Amniotic epithelial cell (primary cell): ENCODE measurements around the gene WBP1.
"Not testable (repeated sequence)": the region's sequence is repeated elsewhere in the genome, so short reads cannot be mapped to it uniquely, and the experiment has no call there.

Experiments used
- DNase-seq: peaks from one replicate; pipeline ENCODE4 v3.0.0-alpha.2; 2010; ENCODE audit warnings: low read depth

Gene WBP1

DNA sequence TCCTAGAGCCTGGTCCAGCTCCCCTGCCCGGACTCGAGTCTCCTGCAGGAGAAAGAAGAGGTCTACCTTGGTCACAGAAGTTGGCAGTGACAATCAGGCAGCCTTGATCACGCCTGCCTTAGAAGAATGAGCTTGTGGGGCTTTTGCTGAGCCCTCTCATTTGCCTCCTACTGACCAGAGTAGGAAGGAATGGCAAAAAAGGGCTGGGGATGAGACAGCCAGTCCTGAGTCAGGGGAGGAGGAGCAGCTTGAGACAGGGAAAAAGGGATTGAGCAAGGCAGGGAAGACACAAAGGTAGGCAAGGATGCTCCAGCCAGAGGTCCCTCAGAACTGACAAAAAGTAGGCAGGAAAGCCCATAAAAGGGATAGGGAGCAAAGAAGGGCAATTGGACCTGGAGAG, 30.7 kb upstream of the WBP1 start:
- DNase-seq = no peak

DNA sequence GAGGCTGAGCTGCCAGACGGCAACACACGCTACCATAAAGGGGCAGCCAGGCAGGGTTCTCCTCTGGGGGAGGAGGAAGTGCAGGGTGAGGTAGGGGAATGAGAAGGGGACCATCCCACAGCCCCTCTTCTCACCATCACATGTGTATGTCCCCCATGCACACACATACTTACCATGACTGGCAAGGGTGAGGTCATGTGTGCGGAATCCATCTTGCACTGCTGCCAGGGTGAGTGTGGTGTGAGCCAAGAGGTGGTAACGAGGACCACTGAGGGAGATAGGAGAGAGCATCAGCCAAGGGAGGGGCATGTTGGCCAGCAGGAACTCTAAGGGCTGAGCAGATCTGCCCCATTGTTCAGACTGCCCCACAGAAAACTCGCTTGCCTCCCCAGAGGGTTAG, 29.6 kb upstream of the WBP1 start:
- no peak for DNase-seq

DNA sequence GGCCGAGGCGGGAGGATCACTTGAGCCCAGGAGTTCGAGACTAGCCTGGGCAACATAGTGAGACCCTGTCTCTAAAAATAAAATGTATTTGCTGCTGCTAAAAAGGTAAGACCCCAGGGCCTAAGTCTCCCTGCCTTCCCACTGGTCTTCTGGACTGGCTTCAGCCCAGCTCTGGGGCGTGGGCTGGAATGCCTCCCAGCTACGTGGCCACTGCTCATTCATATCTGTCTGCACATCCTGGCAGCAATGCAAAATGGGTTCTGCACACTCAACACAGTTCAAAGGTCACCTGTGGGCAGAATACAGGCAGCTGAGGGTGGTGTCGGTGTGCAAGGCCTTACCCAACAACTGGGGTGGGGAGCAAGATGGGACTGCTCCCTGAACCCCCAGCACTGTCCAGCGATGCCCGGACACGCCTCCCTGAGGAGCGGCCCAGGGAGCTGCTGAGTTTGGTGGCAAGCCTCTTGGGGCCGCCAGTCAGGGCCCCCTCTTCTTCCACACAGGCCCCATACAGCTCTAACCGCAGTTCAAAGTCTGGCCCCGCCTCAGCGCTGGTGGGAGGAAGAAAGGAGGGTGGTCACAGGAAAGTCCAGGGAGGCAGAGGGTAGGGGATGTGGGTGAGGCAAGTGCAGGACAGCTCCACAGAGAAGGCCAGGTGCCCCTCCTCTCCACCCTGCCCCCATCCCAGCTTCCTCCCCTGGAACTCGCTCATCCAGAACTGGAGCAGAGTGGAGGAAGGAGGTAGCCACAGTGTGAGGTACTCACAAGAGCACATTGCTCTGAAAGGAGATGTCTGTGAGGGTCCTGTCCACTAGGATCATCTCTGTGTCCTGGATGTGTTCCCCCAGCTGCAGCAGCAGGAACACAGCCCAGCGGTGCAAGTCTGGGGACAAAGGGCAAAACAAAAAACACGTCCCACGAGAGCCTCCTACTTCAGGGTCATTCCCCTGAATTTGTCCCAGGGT, 28.5 kb upstream of the WBP1 start:
- DNase-seq = peak; percentile 67

DNA sequence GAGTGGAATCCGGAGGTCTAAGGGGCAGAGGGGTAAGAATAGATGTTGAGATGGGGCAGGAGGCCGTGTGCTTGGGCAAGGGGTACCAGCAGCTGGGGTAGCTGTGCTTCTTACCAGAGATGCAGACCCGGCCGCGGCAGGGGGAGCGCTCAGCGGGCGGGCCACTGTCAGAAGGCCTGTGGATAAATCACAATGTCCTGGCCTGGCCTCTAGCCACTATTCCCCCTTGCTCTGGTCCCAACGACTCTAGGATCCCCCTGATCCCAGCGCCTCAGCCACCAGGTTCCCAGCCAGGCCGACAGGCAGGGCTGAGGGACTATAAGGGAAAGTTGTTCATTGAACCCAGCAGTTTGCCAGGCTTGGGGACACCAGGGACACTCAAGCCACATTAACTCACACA, 27.7 kb upstream of the WBP1 start:
- no peak for DNase-seq

DNA sequence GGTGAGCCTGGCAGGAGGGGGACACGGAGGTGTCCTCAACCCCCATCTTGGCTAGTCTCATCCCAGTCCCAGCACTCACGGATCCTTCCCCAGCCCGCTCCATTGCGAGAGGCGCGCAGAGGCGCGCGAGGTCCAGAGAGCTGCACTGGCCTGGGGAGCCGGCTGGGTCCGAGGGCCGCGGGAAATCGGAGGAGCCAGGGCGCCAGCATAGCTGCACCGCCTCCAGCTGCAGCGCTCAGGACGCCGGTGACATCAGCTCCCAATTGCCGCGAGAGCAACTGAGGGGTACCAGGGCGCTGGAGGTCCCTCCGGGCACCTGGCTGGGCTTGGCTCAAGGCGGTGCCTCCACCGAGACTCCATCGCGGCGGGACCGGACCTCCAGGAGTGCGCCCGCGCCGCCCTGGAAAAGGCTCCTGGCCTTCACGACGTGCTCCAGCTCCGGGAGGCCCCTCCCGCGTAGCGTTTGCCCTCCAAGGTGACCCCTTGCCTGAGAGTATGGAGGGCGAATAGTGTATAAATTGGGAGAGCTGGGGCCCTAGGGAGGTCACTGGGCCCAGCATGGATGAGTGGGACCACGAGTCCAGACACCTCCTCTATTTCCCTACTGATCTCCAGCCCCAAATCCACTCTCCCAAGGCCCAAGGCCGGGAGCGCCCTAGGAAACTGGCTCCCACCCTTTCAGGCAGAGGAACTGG, 22.0 kb upstream of the WBP1 start:
- DNase-seq = no peak

DNA sequence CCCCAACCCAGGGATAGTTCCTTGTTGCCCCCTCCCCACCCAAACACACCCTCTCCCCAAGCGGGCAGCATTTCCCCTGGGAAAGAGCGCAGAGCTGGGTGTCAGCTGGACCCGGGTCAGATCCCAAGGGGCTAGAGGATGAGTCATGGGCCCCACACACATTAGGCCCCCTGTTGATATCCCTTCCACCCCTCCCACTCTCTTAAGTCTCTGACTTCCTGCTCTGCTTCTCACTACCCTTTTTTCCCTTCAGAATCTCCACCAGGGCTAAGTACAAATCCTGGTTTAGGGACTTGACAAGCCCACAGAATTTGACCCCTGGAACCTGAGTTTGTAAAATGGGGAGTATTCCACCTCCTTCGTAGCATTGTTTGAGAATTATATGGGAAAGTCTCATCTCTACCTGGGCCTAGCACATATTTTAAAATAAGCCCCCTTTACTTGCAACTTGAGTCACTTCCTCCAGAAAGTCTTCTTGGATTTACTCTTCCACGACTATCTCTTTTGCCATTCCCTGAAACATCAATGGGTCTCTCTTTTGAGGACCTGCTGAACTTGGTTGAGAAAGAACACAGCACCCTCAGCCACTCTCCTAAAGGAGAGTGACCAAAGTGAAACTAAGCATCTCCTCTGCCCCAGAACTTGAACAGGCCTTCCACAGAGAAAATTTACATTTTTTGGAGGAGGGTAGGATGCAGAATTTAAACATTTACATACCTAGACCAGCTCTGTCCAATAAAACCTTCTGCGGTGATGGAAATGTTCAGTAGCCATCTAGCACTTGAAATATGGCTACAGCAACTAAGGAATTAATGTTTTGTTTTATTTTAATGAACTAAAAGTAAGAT, 21.2 kb upstream of the WBP1 start:
- no peak for DNase-seq

DNA sequence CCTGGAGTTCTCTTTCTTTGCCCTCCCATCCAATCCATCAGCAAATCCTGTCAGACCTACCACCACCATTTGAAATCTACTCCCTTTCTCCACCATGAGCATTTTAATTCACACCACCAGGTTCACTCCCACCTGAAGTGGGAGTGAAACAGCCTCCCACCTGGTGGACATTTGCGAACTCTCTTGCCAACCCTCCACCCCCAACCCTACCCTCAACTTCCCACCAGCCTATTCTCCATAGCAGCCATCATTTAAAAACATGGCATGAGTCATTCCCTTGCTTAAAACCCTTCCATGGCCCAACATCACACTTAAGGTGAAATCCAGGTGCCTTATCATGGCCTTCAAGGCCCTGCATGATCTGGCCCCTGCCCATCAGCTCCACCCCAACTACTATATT, 20.0 kb upstream of the WBP1 start:
- no peak for DNase-seq

DNA sequence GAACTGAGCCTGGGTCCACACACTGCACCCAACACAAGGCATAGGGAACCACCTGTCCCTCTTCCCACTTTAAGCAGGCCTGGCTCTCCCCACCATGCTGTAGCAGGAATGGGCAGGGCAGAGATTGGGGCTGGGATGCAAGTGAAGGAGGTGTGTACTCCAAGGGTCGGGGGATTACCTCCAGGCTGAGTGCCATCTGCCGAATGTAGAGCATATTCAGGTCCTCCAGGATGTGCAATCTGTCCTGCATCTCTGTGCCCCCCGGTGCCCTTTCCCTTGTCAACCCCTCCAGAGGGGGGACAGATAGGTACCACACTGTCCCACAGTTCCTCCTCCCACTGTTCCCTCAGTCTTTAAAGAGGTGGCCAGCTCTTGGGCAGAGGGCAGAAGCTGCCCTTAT, 18.9 kb upstream of the WBP1 start:
- DNase-seq = no peak

DNA sequence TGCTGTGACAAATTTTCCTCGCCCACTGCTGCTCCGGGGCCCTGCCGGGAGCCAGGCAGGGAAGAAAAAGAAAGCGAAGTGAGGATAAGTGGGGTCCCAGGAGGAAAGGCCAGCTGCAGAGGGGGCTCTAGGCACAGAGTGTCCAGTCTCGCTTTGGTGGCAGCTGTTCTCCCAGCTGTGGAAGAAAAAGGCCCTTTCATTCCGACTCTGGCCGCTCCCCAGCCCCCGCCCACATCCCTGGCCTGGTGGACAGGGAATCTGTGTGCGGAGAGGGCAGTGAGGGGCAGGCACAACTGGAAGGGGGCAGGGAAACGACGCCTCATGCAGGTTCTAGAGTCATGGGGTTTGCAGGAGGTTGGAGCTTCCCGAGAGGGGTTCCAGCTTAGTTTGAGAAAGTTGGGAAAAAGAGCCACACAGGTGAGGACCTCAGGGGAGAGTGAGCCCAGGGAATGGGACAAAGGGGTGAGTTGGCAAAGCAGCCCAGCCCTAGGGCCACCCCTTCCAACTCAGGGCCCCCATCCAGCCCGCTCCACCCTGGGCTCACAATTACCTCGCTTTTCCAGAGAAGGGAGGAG, 18.3 kb upstream of the WBP1 start:
- DNase-seq = peak; percentile 44

DNA sequence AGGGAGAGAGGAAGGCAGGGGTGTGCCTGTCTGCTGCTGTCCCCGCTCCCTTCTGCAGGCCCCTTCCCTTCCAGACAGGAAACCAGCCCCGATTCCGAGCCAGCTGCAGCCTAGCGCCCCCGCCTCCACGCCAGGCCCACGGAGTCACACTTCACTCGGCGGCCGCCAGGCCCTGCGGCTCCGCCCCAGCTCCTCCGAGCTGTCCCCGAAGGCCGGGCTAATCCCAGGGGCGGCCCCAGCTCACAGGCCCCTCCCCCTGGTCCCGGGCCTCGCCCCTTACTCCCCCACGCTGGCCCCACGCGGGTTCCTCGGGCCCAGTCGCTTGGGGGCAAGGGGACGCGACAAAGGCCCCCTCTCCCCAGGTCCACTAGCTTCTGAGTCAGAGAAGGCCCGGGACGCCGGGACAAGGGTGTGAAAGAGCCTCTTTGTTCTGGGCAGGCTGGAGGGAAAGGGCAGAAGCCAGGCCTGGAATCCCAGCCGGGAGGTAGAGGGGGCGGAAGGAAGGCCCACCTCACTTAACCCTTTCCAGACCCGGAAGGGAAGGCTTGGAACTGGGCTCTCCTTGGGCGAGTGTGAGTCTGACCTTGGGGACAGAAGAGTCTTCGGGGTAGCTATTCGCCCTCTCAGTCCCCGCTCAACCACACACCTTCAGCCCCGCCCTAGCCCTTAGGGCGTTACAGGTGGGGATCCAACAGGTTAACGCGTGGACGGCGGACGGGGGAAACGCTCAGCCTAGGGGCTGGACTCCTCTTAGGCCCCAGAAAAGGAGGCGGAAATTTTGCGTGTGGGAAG, 17.7 kb upstream of the WBP1 start:
- peak; percentile 73 for DNase-seq

DNA sequence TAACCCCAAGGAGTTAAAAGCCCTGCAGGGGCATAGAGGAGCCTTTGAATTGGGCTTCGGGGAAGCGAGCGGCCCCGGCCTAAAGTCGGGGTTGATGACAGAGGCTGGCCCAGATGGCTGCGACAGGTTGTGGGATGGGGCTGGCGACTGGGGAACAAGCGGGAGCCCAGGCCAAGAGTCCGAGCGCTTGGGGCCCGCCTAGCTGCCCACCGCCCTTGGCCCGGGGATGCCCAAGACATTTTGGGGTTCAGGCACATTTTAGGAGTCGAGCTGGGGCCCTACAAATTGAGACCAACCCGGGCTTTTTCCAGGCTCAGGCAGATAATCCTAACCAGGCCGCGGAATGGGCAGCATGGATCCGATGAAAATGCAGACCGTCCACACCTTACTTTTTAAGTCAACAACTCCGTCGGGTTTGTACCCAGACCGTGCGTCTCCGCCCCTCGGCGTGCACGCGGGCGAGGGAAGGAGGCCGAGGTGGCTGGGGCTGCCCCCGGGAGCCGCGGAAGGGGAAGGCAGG, 17.0 kb upstream of the WBP1 start:
- DNase-seq = no peak

DNA sequence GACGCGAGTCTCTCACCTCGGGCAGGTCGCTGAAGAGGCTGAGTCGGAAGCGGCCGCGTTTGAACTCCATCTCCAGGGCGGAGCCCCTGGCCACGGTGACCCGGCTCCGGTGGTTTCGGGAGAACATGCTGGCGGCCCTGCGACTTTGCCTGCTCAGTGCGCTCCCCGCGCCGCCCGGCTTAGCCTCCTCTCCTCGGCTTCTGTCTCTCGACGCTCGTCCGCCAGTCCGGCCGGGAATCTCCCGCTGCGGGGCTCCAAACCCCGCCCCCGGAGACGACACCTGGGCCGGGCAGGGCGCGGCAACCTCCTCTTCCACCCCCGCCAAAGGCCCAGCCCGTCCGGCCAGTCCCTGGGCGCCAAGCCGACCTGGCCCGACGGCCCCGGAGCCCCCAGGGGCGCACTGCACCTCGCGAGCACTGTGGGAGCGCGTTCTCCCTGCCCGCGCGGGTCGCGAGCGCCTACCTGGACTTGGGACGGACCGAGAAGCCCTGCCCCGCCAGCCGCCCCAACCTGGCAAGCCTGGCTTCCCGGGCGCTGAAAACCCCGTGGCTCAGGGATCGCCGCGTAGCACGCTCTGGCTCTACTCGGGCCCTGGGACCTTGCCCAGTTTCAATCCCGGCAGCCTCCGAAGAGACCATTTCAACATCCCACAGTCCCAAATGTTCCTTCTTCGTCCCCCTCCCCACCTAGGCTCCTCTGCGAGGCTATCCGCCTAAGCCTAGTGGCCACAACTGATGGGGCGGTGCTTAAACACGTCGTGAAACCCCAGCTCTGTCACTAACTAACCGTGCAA, 16.4 kb upstream of the WBP1 start, which contains the start of gene RTKN:
RTKN (minus strand) TSS at position 248 of the 793 bp plus-strand sequence; CDS start at position 127, 121 bp downstream.
- DNase-seq = no peak

DNA sequence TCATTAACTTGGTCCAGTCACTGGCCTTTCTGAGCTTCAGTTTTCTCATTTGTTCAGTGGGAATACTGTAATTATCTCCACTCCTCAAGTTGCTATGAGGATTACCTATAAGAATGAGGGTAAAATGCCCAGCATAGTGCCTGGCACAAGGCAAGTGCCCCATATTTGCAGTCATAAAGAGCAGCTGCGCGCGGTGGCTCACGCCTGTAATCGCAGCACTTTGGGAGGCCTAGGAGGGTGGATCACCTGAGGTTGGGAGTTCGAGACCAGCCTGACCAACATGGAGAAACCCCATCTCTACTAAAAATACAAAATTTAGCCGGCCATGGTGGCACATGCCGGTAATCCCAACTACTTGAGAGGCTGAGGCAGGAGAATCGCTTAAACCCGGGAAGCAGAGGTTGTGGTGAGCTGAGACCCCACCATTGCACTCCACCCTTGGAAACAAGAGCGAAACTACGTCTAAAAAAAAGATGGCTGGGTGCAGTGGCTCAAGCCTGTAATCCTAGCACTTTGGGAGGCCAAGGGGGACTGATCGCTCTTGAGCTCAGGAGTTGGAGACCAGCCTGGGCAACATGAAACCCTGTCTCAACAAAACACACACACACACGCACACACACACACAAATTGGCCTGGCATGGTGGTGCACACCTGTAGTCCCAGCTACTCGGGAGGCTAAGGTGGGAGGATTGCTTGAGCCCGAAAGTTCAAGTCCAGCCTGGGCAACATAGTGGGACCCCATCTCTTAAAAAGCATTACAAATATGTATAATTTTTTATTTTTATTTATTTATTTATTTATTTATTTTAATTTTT, 15.5 kb upstream of the WBP1 start:
- not testable (repeated sequence) for DNase-seq

DNA sequence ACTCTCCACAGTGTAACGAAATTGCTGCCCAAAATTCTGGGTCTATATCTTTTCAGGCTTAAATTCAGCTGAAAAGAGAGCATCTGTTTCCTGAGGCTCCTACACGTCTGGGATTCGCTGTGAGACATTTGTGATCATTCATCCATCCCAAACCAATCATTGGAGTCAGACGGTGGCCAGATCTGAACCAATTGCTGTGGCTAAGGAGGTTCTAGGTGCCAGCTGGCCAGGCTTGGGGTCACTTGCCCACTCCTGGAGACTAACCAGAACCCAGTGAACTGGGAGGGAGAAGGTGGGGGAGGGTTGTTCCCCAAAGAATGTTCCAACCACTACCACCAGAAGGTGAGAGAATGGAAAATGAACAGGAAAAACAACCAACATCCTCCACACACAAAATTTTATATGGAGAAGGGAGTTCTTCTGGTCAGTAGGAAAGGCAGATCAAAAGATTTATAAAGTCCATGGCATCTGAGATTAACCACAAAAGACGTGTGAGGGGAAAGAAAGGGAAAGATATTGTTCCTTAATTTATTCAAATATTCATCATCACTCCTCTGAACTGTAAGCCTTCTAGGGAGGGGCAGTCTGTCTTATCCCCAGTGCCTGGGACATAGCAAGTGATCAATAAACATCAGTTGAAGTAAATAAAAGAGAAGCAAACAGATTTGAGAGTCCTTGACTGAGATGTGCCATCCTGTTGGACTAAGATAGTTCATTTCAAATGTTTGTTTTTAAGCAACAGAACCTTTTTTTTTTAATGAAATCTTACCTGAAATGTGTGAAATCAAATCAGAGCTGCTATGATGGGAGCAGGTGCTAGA, 13.5 kb upstream of the WBP1 start:
- no peak for DNase-seq

DNA sequence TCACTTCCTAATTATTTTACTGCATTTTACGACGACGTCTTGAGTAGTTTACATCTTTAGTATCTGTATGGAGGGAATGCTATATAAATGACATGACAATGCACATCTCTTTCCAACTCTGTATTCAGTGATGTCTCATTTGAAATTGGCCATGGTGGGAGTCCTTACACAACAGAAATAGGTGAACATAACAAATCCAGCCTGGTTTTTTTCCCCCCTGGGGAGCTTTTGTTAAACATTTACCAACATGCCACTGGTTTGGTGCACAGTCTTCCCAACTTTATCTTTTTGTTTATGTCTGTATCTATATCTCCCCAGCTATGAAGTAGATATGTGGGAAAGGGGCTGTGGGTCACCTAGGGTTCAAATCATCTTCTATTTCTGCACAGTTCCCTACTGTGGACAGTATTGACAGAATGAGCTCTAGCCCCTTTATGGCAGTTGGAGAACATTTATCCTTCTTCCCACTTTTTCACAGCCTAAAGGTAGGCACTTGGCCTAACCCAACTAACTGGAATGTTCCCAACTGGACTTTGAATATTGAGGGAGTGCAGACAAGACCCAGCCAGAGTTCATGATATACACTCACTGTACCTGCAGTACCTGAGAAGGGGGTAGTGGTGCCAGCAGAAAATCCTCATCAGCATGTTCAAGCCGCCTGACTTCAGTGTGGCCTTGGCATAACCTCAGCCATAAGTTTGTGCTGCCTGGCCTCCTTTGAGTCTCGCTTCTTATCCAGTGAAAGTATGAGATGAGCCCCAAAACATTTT, 10.8 kb upstream of the WBP1 start:
- DNase-seq = no peak

DNA sequence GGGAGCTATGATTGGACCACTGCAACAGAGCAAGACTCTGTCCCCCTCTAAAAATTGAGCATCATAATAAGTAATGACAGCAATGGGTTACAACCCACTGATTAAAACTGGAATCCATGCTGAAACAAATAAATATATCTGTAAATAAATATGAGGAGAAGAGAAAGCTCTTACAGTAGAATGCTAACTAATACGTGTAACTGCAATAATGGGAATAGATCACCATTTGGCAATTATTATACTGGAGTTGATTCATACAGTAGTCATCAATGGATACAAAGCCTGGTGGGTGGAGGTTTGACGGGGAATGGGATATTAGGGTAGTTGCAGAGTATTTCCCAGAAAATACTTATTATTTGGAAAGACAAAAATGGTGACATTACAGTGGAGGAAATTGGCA, 9.5 kb upstream of the WBP1 start:
- no peak for DNase-seq

DNA sequence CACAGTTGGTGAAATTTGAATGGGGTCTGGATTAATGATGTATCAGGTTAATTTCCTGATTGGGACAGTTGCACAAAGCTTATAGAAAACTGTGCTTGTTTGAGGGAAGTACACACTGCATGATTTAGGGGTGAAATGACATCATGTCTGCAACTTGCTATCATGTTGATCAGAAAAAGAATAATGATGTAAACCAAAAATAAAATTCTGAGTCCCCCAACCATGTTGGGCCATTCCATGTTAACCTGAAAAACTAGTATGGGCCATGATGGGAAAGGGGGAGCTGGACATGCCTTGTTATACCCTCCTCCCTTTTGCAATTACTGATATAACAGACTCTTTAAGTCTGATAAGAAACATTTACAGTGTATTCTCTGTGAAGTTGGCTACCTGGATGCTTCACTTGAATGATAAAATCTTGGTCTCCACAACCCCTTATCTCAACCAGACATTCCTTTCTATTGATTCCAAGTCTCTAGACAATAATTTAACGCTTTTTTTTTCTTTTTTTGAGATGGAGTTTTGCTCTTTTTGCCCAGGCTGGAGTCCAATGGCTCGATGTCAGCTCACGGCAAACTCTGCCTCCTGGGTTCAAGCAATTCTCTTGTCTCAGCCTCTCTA, 7.6 kb upstream of the WBP1 start:
- no peak for DNase-seq
